ENCODE data around the gene AHCYL2. TPM values are rescaled to one million over a fixed set of nuclear protein-coding genes. Genes with fewer than 3 reads are reported as not detected.

Gene AHCYL2
- total RNA-seq, 1 experiment from 2014 or later: 20.2 TPM

DNA sequence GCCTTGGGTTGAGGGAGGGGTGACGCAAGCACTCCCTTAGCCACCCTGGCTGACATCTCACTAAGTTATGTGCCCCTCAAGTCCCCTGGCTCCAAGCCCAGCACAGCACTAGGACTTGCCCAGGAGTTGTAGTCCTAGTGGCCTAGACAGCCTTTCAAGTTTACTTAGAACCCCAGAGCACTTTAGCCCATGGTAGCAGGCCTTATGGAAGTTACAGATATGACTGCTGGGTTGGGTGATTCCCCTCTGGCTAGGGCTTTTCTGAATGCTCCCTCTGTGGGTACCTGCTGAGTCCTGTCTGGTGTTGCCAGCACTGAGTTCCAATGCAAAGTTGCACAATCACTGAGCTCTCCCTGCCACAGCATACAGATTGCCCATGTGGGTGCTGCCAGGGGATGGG lies 83.2 kb downstream of the AHCYL2 start:
- TF ChIP-seq, protein P1, sequence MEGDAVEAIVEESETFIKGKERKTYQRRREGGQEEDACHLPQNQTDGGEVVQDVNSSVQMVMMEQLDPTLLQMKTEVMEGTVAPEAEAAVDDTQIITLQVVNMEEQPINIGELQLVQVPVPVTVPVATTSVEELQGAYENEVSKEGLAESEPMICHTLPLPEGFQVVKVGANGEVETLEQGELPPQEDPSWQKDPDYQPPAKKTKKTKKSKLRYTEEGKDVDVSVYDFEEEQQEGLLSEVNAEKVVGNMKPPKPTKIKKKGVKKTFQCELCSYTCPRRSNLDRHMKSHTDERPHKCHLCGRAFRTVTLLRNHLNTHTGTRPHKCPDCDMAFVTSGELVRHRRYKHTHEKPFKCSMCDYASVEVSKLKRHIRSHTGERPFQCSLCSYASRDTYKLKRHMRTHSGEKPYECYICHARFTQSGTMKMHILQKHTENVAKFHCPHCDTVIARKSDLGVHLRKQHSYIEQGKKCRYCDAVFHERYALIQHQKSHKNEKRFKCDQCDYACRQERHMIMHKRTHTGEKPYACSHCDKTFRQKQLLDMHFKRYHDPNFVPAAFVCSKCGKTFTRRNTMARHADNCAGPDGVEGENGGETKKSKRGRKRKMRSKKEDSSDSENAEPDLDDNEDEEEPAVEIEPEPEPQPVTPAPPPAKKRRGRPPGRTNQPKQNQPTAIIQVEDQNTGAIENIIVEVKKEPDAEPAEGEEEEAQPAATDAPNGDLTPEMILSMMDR (IDR thresholded peaks at IDR 0.05): no peak
- TF ChIP-seq POLR2AphosphoS5 (IDR thresholded peaks at IDR 0.05; ENCODE audit: low read depth, low read length) (no peak), SIN3A (IDR thresholded peaks at IDR 0.05; ENCODE audit: borderline replicate concordance, insufficient read depth, low read depth, low read length) (no peak), TCF7L2 (IDR thresholded peaks at IDR 0.05; ENCODE audit: low read depth, low read length) (no peak)
- TF ChIP-seq, protein P2, sequence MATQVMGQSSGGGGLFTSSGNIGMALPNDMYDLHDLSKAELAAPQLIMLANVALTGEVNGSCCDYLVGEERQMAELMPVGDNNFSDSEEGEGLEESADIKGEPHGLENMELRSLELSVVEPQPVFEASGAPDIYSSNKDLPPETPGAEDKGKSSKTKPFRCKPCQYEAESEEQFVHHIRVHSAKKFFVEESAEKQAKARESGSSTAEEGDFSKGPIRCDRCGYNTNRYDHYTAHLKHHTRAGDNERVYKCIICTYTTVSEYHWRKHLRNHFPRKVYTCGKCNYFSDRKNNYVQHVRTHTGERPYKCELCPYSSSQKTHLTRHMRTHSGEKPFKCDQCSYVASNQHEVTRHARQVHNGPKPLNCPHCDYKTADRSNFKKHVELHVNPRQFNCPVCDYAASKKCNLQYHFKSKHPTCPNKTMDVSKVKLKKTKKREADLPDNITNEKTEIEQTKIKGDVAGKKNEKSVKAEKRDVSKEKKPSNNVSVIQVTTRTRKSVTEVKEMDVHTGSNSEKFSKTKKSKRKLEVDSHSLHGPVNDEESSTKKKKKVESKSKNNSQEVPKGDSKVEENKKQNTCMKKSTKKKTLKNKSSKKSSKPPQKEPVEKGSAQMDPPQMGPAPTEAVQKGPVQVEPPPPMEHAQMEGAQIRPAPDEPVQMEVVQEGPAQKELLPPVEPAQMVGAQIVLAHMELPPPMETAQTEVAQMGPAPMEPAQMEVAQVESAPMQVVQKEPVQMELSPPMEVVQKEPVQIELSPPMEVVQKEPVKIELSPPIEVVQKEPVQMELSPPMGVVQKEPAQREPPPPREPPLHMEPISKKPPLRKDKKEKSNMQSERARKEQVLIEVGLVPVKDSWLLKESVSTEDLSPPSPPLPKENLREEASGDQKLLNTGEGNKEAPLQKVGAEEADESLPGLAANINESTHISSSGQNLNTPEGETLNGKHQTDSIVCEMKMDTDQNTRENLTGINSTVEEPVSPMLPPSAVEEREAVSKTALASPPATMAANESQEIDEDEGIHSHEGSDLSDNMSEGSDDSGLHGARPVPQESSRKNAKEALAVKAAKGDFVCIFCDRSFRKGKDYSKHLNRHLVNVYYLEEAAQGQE (IDR thresholded peaks at IDR 0.05; ENCODE audit: insufficient read depth in 1 of 2, low read depth in 2 of 2, low read length in 1 of 2): no peak
- intact Hi-C loops (cut with micrococcal nuclease; ENCODE audit: unreplicated experiment) (no loop called here), in situ Hi-C loops (cut with HindIII; ENCODE audit: low pct_unique_long_range_greater_than_20kb, low sequenced_read_pairs) (no loop called here)
- BruUV-seq (replicated peaks): no TSS peak
- ChIA-PET CTCF (no interaction called here), POLR2A (no interaction called here)
- Histone ChIP-seq H3K27me3 (ENCODE audit: control insufficient read depth, insufficient read depth, low read length) (no peaks in the 10 kb centered on the region), H3K36me3 (ENCODE audit: control insufficient read depth, insufficient read depth, low read length) (no peaks in the 10 kb centered on the region), H3K4me1 (ENCODE audit: control insufficient read depth, insufficient read depth, low read length) (no peaks in the 10 kb centered on the region), H3K27ac (ENCODE audit: low read length) (no peak overlapping the region), H3K9me3 (ENCODE audit: control insufficient read depth, insufficient read depth, low read depth, low read length) (no peaks in the 10 kb centered on the region), H3K4me3 (ENCODE audit: low read depth in 2 of 2, low read length in 2 of 2) (no peak overlapping the region)
- DNase-seq (ENCODE audit: low read depth, low spot score) (no peak), ATAC-seq (no peak)

DNA sequence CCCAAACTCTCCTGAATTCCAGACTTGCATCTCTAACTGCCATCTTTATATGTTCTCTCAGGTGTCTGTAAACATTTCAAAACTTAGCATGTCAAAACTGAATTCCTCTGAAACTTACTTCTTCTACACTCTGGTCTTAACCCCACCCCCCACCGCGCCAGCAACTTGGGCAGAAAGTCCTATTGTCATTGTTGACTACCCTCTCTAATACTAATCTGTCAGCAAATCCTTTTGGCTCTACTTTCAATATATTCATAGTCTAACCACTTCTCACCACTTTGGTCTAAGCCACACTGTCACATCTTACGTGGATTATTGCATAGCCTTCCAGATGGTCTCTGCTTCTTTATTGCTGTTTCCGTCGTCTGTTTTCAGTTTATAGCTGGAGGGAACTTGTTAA lies 86.6 kb downstream of the AHCYL2 start:
- TF ChIP-seq POLR2AphosphoS5 (IDR thresholded peaks at IDR 0.05; ENCODE audit: low read depth, low read length) (no peak), SIN3A (IDR thresholded peaks at IDR 0.05; ENCODE audit: borderline replicate concordance, insufficient read depth, low read depth, low read length) (no peak), TCF7L2 (IDR thresholded peaks at IDR 0.05; ENCODE audit: low read depth, low read length) (no peak)
- TF ChIP-seq, protein P1 (IDR thresholded peaks at IDR 0.05): no peak
- TF ChIP-seq, protein P2 (IDR thresholded peaks at IDR 0.05; ENCODE audit: insufficient read depth in 1 of 2, low read depth in 2 of 2, low read length in 1 of 2): no peak
- intact Hi-C loops (cut with micrococcal nuclease; ENCODE audit: unreplicated experiment): no loop called here
- H3K27ac ChIP-seq (ENCODE audit: low read length): no peak overlapping the region
- in situ Hi-C loops (cut with HindIII; ENCODE audit: low pct_unique_long_range_greater_than_20kb, low sequenced_read_pairs): no loop called here
- H3K4me1 ChIP-seq (ENCODE audit: control insufficient read depth, insufficient read depth, low read length): no peaks in the 10 kb centered on the region
- ChIA-PET CTCF (no interaction called here), POLR2A (no interaction called here)
- no TSS peak for BruUV-seq (replicated peaks)
- no peaks in the 10 kb centered on the region for H3K36me3 ChIP-seq (ENCODE audit: control insufficient read depth, insufficient read depth, low read length)
- H3K27me3 ChIP-seq (ENCODE audit: control insufficient read depth, insufficient read depth, low read length): no peaks in the 10 kb centered on the region
- DNase-seq (ENCODE audit: low read depth, low spot score) (no peak), ATAC-seq (no peak)
- no peaks in the 10 kb centered on the region for H3K9me3 ChIP-seq (ENCODE audit: control insufficient read depth, insufficient read depth, low read depth, low read length)
- H3K4me3 ChIP-seq (ENCODE audit: low read depth in 2 of 2, low read length in 2 of 2): no peak overlapping the region
